22Rv1 (cell line): Measurements from ENCODE around the gene SYTL3.

Experiments
- H3K27ac ChIP-seq: fragments of 450-650 bp; 2 replicates; pipeline ENCODE4 v1.5.1; 2017
- ZFX ChIP-seq: fragments of 450-650 bp; IDR thresholded peaks from 2 replicates; pipeline ENCODE4 v1.6.1; 2017; ENCODE audit warnings: antibody characterized with exemption, borderline replicate concordance
- TF ChIP-seq, protein P1 (sequence below): fragments of 450-650 bp; IDR thresholded peaks from 2 replicates; pipeline ENCODE4 v1.5.1; 2017; ENCODE audit warnings: mild to moderate bottlenecking

Gene SYTL3

DNA sequence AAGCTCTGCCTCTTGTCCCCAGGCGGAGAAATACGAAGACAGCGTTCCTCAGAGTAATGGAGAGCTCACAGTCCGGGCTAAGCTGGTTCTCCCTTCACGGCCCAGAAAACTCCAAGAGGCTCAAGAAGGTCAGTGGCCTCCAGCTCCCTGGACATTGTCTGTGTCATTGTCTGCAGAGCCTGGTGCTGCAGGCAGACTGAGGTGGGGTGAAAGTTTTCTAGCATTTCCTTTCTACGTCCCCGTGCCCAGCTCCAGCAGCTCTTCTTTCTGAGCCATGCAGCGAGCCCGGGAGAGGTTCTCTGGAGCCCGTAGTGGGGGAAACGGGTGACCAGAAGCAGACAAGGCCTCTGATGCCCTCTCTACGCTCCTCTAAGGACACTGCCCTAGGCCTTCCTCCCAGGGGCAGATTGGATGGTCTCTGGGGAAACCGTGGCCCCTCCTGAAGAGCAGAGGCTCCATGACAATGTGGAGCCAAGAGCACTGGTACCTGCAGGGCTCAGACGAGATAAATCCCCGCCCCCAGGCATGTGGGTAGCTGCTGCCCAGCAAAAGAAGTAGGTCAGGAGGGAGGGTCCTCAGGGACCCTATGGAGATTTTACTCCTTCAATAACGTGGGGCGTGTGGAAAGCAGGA is 110.9 kb downstream of the SYTL3 start:
- TF ChIP-seq ZFX: no peak
- TF ChIP-seq, protein P1, sequence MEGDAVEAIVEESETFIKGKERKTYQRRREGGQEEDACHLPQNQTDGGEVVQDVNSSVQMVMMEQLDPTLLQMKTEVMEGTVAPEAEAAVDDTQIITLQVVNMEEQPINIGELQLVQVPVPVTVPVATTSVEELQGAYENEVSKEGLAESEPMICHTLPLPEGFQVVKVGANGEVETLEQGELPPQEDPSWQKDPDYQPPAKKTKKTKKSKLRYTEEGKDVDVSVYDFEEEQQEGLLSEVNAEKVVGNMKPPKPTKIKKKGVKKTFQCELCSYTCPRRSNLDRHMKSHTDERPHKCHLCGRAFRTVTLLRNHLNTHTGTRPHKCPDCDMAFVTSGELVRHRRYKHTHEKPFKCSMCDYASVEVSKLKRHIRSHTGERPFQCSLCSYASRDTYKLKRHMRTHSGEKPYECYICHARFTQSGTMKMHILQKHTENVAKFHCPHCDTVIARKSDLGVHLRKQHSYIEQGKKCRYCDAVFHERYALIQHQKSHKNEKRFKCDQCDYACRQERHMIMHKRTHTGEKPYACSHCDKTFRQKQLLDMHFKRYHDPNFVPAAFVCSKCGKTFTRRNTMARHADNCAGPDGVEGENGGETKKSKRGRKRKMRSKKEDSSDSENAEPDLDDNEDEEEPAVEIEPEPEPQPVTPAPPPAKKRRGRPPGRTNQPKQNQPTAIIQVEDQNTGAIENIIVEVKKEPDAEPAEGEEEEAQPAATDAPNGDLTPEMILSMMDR: no peak
- no peak overlapping the region for H3K27ac ChIP-seq

DNA sequence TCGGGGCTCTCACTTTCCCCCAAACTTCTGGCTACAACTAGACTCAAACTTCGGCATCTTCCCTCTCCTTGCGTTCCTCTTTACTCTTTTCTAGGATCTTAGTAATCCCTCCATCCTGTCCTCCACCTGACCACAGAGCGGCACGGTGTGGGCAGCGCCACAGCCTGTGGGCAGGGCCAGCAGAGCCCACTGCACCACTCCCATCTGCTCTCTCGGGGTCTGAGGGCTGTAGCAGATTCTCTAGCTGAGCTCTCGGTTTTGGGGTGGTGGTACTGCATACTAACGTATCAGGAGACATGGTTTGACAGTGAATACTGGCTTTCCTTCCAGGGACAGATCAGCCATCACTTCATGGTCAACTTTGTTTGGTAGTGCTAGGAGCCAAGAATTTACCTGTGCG is 111.9 kb downstream of the SYTL3 start:
- H3K27ac ChIP-seq: no peak overlapping the region
- TF ChIP-seq, protein P1: no peak
- TF ChIP-seq ZFX: no peak

DNA sequence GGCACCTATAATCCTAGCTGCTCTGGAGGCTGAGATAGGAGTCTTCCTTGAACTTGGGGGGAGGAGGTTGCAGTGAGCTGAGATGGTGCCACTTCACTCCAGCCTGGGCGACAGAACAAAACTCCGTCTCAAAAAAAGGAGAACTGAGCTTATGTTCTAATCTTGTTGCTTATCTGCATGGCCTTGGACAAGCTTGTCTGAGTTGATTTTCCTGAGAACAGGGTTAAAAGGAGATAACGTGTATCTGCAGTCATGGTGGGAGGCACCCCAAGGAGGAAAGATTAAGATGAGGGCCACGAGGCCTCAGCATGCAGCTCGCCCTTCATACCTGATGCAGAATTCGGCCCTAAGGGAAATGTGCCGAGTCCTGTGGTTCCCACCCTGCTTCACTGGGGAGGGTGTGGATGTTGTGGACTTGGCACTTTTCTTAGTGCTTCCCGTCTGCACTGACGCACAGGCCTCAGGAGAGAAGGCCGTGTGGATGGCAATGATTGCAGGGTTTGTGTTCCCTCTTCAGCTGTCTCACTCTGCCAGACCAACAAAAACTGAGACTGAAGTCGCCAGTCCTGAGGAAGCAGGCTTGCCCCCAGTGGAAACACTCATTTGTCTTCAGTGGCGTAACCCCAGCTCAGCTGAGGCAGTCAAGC is 113.1 kb downstream of the SYTL3 start:
- no peak overlapping the region for H3K27ac ChIP-seq
- TF ChIP-seq, protein P1: no peak
- TF ChIP-seq ZFX: no peak

DNA sequence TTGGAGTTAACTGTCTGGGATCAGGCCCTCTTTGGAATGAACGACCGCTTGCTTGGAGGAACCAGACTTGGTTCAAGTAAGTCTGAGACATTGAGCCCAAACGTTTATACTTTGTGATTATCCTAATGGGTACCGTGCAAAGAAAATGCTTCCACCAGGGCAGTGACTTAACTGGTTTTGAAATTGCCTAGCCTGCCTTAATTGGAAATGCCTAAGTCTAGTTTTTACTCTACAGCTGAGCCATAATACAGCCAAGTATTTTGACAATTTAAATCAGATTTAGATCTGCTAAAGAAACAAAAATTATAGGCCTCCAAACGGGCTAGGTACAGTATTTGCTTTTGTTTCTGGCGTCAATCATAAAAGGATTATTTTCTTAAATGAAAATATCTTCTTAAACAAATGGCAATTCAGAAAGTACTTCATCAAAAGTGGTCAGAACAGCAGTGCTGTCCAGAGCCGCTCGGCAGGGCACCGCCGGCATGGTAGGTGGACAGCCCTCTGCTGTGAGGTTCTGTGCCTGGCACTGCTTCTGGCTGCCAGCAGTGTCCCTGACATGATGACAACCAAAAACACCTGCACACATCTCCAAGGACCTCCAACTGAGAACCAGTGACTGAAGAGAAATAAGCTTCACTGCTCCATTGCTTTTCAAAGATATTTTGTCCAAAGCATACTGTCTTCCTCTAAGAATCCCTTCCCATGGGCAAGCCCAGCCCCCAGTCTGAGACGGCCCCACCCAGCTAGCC is 113.8 kb downstream of the SYTL3 start:
- H3K27ac ChIP-seq: no peak overlapping the region
- no peak for TF ChIP-seq ZFX
- TF ChIP-seq, protein P1: no peak

DNA sequence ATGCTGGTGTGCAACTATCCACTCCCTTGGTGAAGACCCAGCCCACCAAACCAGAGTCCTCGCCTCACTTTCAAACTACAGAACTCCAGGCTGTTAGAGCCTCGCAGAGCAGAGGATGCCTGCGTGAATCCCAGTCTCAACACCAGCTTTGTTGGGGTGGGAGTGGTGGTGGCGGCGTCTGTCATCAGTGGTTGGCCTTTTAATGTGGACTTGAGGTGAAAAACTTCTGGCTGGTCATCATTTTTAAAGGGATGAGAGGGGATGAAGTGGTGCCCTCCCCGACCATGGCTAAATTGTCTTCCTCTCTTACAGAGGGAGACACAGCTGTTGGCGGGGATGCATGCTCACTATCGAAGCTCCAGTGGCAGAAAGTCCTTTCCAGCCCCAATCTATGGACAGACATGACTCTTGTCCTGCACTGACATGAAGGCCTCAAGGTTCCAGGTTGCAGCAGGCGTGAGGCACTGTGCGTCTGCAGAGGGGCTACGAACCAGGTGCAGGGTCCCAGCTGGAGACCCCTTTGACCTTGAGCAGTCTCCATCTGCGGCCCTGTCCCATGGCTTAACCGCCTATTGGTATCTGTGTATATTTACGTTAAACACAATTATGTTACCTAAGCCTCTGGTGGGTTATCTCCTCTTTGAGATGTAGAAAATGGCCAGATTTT is 114.5 kb downstream of the SYTL3 start:
- TF ChIP-seq ZFX: no peak
- TF ChIP-seq, protein P1: no peak
- no peak overlapping the region for H3K27ac ChIP-seq

DNA sequence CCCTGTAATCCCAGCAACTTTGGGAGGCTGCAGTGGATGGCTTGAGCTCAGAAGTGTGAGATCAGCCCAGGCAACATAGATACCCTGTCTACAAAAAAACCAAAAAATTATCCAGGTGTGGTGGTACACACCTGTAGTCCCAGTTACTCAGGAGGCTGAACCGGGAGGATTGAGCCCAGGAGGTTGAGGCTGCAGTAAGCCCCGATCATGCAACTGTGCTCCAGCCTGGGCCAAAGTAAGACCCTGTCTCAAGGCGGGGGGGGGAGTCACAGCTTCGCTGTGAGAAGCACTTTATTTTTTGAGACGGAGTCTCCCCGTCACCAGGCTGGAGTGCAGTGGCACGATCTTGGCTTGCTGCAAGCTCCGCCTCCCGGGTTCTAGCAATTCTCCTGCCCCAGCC is 115.1 kb downstream of the SYTL3 start:
- no peak overlapping the region for H3K27ac ChIP-seq
- TF ChIP-seq ZFX: no peak
- TF ChIP-seq, protein P1: no peak

DNA sequence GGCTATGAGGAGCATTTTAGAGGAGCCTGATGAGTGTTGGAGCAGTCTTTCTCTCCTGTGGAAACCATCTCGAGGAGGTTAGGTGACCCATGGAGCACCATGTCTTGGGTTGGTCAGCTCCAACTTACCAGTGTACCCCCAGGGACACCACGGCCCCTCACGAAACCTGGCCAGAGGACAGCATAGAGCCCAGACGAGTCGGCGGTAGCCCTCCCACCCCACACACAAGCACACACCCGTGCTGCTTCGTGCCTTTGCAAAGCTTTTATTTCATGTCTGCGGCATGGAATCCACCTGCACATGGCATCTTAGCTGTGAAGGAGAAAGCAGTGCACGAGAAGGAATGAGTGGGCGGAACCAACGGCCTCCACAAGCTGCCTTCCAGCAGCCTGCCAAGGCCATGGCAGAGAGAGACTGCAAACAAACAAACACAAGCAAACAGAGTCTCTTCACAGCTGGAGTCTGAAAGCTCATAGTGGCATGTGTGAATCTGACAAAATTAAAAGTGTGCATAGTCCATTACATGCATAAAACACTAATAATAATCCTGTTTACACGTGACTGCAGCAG is 115.7 kb downstream of the SYTL3 start:
- TF ChIP-seq, protein P1: no peak
- TF ChIP-seq ZFX: no peak
- H3K27ac ChIP-seq: no peak overlapping the region
